Measurements from ENCODE around the gene CPT1B. TPM values are rescaled to one million over a fixed set of nuclear protein-coding genes. Genes with fewer than 3 reads are reported as not detected.
A peak's percentile ranks its signal among the peaks of the same experiment; 100 is the strongest.

CPT1B gene
- total RNA-seq, 1 donor from 2014 or later: 12.7 TPM

DNA sequence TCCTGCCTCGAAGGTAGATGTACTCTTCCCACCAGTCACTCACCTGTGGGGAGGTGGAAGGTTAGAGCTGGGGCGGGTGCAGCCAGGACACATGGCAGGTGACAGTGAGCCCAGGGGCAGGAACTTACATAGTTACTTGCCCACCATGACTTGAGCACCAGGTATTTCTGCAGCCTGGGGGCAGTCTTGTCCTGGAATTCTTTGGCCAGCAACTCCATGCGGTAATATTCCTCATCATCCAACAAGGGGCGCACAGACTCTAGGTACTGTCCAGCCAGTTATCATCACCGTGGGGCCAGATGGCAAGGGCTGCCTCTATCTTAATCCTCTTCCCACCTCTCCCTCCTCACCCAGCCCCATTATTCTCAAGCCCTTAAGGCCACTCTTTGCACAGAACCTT lies 2.2 kb downstream of the CPT1B start:
- Histone ChIP-seq H3K27ac (no peak overlapping the region), H3K4me1 (peaks cover 15% of the 10 kb centered on the region), H3K36me3 (no peaks in the 10 kb centered on the region), H3K27me3 (no peaks in the 10 kb centered on the region), H3K9me3 (no peaks in the 10 kb centered on the region), H3K4me3 (no peak overlapping the region)
- ATAC-seq: no peak
- TF ChIP-seq, protein P1, sequence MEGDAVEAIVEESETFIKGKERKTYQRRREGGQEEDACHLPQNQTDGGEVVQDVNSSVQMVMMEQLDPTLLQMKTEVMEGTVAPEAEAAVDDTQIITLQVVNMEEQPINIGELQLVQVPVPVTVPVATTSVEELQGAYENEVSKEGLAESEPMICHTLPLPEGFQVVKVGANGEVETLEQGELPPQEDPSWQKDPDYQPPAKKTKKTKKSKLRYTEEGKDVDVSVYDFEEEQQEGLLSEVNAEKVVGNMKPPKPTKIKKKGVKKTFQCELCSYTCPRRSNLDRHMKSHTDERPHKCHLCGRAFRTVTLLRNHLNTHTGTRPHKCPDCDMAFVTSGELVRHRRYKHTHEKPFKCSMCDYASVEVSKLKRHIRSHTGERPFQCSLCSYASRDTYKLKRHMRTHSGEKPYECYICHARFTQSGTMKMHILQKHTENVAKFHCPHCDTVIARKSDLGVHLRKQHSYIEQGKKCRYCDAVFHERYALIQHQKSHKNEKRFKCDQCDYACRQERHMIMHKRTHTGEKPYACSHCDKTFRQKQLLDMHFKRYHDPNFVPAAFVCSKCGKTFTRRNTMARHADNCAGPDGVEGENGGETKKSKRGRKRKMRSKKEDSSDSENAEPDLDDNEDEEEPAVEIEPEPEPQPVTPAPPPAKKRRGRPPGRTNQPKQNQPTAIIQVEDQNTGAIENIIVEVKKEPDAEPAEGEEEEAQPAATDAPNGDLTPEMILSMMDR (IDR thresholded peaks at IDR 0.05): peak; percentile 30
- no peak for DNase-seq
- intact Hi-C loops (cut with DNase I): no loop called here

DNA sequence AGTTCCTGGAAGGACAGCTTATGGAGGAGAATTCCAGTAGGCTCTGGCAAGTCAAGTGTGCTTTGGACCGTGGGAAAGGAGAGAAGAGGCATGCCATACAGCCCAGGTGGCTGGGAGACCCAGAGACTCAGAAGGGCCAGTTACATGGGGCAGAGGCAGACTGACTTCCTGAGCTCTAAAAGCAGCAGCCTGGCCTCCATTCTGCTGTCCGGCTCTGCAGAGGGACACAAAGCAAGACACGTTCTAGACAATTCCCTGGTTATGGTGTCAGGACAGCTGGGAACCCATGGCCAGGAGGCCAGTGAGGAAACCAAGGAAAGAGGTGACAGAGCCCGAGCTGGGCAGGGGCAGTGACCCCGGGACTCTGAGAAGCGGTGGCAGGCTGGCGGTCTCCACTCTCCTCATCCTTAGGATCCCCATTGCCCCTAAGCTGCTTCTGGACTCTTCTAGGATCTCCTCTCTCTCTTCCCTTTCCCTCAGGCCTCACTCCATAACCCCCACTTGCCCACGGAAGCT lies 2.7 kb downstream of the CPT1B start:
- H3K27me3 ChIP-seq: no peaks in the 10 kb centered on the region
- no peak overlapping the region for H3K4me3 ChIP-seq
- DNase-seq (no peak), ATAC-seq (no peak)
- intact Hi-C loops (cut with DNase I): no loop called here
- peaks cover 14% of the 10 kb centered on the region for H3K4me1 ChIP-seq
- H3K36me3 ChIP-seq: no peaks in the 10 kb centered on the region
- no peak overlapping the region for H3K27ac ChIP-seq
- TF ChIP-seq, protein P1 (IDR thresholded peaks at IDR 0.05): no peak
- no peaks in the 10 kb centered on the region for H3K9me3 ChIP-seq

DNA sequence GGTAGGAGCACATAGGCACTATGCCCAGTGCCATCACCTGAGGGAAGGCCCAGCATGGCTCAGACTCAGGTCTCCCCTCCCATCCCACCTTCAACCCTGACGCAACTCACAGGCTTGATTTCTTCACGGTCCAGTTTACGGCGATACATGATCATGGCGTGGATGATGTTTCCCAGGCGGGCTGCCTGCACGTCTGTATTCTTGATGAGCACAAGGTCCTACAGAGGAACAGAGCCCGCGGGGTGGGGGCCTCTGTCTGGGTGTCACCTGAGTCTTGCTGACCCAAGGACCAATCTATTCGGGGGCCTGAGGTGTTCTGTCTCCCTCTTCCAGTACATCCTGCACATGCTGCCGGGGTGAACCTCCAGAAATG lies 3.9 kb downstream of the CPT1B start:
- Histone ChIP-seq H3K27me3 (no peaks in the 10 kb centered on the region), H3K9me3 (no peaks in the 10 kb centered on the region), H3K36me3 (no peaks in the 10 kb centered on the region), H3K27ac (no peak overlapping the region), H3K4me1 (peaks cover 14% of the 10 kb centered on the region), H3K4me3 (no peak overlapping the region)
- intact Hi-C loops (cut with DNase I): no loop called here
- DNase-seq (no peak), ATAC-seq (no peak)
- TF ChIP-seq, protein P1 (IDR thresholded peaks at IDR 0.05): no peak

DNA sequence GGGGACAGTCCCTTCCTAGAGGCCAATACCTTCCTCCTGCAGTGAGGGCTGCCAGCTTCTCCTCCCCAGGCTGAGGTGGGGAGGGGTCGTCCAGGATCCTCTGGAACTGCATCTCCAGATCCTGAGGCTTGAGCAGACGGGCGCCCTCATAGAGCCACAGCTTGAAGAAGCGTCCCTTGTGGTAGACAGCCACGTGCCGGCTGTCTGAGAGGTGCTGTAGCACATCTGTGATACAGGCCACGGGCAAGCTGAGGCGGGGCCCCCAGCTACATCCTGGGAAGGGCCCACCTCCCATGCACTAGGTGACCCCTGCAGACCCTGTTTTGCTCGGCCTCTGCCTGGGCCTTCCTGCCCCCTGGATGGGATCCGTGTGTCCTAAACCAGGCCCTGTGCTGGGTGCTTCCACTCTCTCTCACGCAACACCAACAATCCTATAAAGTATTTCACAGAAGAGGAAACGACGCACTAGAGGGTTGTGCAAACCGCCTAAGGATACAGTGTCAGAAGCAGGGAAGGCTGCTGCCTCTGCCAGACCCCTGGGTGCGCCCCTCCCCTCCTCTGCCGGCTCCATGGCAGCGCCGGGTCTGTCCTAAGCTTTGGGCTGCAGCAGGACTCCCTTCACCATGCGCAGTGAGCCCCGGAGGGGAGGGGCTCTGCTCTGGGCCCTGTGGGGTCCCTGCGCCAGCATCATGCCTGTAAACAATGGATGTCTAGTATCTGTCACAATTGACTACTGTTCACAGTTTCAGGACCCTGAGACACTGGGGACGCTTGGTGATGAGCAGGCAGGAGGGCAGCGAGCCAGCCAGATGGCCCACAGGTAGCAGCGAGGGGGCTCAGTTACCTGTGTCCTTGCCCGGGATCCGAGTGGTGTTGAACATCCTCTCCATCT lies 4.5 kb downstream of the CPT1B start:
- intact Hi-C loops (cut with DNase I): no loop called here
- Histone ChIP-seq H3K27me3 (no peaks in the 10 kb centered on the region), H3K4me1 (peaks cover 11% of the 10 kb centered on the region), H3K4me3 (no peak overlapping the region), H3K27ac (no peak overlapping the region), H3K36me3 (no peaks in the 10 kb centered on the region), H3K9me3 (no peaks in the 10 kb centered on the region)
- TF ChIP-seq, protein P1 (IDR thresholded peaks at IDR 0.05): no peak
- DNase-seq (no peak), ATAC-seq (no peak)

DNA sequence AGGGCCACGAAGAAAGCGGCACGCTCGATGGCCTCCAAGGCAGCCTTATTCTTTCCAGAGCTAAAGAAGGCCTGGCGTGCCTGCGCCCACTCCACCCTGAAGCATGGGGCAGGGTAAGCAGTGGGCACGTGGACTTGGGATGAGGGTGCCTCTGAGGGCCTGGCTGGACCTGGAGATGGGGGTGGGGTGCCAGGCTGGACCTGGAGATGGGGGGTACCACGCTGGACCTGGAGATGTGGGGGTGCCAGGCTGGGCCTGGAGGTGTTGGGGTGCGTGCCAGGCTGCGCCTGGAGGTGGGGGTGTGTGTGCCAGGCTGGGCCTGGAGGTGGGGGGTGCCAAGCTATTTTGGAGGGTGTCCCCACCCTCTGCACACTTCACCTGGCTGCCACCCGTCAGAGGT lies 5.3 kb downstream of the CPT1B start:
- ATAC-seq (no peak), DNase-seq (no peak)
- H3K36me3 ChIP-seq: no peaks in the 10 kb centered on the region
- H3K4me1 ChIP-seq: peaks cover 4% of the 10 kb centered on the region
- H3K27me3 ChIP-seq: no peaks in the 10 kb centered on the region
- intact Hi-C loops (cut with DNase I): no loop called here
- H3K4me3 ChIP-seq: no peak overlapping the region
- H3K9me3 ChIP-seq: no peaks in the 10 kb centered on the region
- no peak overlapping the region for H3K27ac ChIP-seq
- TF ChIP-seq, protein P1 (IDR thresholded peaks at IDR 0.05): no peak
